HuH-7.5 (cell line): ENCODE data around the gene CDH23.

ENCODE experiments used
- DNase-seq: peaks from one replicate; pipeline ENCODE4 v3.0.0; 2011; ENCODE audit warnings: low spot score

CDH23 gene

DNA sequence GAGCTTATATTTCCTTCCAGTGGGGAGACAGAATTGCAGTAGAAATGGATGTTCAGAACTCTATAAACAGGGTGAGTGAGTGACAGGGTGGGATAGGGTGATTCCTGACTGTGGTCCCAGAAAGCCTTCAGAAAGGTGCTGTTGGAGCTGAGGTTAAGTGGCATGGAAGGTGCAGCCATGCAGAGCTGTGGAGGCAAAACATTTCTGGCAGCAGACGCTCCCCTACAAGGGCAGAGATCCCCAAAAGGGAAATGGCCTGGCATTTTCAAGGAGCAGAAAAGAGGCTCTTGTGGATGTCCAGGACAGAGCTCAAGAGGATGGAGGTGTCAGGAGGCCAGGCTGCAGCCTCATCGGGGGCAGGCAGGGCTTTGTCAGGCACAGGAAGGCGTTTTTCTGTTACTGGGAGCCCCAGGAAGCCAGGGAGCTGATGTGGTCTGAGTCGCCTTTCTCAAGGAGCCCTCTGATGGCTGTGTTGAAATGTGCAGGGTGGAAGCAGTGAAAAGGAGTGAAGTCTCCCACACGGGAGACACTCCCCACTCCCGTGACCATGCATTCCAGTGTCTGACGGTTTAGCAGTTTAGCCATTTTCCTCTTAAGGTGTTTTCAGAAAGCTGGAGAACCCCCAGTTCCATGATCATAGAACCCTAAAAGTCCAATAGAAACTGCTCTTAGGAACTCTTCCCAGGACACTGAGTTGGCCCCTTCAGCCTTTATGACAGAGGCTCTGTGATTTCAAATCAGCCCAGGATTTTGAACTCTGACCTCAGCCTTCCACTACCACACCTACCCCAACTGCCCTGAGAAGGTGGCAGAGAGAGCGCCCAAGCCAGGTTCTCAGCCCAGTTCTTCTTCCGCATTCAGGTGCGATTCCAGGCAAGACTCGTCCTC lies 226.6 kb downstream of the CDH23 start:
- DNase-seq: no peak

DNA sequence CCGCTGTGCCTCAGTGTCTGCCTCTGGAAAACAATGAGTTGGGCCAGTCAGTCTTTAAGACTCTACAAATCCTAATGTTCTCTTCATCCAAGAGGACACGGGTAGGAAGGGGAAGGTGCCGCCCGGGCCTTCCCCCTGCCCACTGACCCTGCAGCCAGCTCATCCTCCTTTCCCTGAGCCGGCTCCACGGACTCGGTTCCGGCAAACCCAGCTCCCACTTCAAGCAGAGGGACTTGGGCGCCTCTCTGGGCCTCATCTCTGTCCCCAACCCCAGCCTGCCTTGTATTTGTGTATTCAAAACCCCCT lies 227.2 kb downstream of the CDH23 start:
- no peak for DNase-seq

DNA sequence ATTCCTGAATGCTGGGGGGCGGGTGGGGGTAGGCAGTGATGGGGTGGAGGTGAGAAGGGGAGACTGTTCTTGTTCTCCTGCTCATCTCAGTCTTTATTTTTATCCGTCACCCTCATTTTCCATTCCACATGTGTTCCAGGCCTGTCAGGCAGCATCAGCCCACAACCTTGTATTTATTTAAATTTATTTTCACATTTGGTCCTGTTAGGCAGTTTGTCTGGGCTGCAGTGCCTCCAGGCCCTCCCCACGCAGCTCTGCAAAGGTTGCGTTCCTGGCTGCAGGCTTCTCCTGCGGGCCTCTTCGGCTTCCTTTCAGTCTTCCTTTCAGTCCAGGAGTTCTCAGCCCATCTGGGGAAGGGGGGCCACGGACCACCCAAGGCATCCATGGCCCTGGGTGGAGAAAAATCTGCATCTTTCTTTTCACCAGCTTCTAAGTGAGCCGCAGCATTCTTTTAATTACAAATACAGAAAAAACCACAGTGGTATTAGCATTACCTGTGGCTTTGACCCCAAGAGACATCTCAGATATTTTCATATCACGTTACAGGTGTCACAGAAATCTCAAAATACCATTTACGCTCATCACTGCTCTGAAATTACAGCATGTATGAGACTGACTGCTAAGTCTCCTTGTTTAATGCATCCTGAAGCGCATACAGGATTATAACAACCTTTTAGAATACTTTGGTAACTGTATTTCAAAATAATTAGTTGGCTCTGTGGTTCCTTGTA lies 228.9 kb downstream of the CDH23 start:
- no peak for DNase-seq

DNA sequence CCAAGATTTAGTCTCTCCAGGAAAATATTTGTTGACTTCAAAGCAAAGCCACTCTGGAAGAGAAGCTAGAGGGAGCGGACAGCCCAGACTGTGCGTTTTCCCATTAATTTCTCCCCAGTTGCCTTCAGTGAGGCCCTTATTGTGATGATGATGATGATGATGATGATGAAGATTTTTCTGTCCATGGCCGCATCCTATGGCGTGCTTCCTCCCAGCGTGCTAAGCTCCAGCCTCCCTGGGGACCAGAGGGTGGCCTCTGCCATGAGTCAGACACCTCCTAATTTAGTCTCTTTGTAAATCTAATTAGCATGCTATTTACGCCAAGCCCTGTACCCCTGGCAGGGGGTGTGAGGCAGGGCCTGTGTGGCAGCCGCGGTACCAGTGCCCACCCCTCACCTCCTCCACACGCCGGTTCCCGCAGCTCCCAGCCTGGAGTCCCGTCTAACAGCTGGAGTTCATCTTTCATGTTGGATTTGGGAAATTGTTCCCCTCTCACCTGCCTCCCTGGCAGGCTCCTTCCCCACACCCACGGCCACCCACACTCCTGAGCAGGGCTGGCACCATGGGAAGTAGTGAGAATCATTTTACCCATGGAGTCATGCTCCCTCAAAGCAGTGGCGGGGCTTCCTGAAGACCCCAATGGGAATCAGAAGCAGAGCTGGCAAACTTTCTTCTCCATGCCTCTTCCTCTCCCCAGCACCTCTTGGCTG lies 230.7 kb downstream of the CDH23 start:
- no peak for DNase-seq

DNA sequence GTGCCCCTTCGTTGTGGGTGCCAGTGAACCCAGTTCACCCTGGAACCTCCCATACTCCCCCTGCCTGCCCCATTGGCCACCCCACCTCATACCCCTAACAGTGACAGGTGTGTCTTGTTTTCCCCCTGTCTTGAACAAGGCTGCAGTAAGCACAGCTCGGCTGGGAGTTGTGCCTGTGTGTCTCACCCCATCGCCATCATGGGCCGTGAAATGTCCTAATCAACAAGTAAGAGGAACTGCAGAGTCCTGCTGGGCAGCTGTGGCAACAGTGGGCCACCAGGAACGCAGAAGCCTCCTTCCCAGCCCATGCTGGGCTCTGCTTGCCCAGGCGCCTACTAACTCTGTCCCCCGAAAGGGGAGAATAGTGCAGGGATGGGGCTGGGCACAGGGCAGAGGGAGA lies 231.2 kb downstream of the CDH23 start:
- DNase-seq: no peak

DNA sequence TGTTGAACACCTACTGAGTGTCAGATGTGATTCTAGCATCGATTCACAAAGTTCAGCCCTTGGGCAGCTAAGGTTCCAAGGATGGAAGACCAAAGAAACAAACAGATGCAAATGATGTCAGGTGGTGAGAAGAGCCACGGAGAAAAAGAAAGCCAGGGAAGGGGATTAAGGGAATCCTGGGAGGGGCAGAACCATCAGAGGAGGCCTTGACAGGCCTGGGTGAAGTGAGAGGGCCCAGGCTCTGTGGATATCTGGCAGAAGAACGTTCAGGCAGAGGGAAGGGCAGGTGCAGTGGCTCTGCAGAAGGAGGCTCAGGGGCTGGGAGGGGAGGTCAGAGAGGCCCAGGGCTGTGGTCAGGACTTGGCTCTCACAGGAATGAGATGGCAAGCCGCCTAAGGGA lies 232.4 kb downstream of the CDH23 start:
- DNase-seq: no peak

DNA sequence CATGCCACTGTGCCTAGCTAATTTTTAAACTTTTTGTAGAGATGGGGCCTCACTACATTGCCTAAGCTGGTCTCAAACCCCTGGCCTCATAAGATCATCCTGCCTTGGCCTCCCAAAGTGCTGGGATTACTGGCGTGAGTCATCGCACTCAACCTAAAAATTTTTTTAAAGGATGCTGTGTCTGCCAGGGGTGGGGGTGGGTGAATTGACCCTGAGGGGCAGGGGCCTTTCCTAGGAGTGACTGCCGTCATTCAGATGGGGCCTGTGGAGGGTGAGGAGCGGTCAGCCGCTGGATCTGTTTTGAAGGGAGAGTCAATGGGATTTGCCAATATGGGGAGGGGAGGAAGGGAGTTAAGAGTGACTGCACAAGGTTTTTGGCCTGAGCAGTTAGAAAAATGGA lies 233.4 kb downstream of the CDH23 start:
- DNase-seq: no peak

DNA sequence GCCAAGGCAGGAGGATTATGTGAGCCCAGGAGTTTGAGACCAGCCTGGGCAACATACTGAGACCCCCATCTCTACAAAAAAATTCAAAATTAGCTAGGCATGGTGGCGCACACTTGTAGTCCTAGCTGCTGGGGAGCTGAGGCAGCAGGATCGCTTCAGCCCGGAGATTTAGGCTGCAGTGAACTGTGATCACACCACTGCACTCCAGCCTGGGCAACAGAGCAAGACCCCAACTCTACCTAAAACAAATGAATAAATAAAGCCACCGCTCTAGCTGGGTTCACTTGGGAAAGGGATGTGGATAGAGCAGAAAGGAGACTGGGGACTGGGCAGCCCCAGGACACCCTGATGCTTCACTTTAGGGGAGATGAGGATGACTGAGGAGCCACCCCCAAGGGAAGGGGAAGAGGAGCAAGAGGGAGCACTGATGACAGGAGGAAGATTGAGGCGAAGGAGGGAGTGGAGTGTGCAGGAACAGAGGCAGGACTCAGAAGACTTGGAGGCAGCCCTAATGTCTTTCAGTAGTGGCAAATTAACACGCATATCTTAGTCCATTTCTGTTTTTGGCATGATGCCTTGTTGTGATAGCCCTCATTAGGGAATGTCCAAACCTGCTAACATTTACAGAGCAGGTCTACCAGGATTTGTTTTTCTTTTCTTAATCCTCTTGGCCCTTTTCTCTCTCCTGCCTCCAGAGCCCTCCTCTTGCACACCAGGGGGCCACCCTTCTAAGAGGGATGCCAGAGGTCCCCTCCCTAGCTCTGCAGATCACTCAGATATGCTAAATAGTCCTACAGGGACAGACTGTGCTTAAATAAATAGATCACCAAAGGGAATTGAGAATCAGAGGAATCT lies 234.5 kb downstream of the CDH23 start:
- no peak for DNase-seq

DNA sequence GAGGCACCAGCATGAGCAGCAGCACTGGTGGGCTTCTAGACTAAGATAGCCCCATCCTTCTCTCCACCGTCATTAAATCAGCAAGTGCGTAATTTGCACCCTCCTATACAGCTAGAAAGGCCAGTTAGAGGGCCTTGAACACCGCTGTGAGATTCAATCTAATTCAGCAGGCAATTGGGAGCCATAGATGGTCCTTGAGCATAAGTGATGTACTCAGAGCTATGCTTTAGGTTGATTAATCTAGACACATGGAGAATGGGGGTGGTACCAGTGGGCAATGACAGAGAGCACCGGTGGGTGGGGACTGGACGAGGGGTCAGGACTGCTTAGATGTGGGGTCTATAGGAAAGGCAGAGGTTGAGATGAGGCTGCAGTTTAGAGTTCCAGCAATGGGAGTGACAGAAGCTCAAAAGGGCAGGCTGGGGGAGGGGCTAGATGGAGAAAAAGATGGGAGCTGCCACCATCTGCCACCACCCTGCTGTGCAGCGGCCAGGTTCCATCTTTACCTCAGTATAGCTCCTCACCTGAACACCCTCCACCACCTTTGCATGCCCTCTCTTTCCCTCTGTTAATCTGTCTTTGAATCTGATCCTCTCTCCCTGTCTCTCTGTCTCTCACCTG lies 235.6 kb downstream of the CDH23 start:
- no peak for DNase-seq

DNA sequence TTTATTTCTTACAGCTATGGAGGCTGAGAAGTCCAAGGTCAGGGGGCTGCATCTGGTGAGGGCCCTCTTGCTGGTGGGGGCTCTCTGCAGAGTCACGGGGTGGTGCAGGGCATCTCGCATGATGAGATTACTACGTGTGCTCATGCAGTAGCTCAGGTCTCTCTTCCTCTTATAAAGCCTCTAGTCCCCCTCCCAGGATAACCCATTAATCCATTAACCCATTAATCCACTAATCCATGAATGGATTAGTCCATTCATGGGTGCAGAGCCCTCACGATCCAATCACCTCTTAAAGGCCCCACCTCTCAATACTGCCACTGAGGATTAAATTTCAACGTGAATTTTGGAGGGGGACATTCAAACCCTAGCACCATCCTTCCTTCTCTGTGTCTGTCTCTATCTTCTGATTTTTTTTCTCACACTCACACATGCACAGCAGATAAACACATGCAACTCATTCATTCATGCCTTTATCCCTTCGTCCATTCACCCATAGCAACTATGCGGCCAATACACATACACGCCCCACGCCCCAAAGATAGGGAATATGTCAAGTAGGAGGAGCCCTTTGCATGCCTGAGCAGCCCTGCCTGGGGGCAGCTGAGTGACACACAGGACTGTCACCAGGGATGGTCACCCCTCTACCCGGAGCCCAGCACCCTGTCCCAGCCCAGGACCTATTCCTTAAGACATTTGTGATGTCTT lies 236.3 kb downstream of the CDH23 start:
- no peak for DNase-seq

DNA sequence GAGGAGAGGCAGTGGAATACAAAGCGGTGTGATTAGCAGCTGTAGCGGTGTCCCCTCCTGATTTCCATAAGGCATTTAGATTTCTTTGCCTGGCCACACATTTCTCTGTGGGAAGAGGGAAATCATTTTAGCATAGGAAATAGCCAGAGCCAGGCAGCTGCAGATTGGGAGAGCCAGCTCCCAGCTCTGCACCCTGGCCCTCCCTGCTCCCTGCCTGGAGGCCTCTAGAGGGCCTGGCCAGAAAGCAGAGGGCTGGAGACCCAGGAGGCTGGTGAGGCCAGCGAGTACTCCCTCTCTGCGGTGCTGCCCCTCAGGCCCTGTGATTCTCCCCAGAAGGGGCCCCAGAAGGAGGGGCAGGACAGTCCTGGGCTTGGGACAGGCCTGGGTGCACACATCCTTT lies 237.2 kb downstream of the CDH23 start:
- DNase-seq: no peak

DNA sequence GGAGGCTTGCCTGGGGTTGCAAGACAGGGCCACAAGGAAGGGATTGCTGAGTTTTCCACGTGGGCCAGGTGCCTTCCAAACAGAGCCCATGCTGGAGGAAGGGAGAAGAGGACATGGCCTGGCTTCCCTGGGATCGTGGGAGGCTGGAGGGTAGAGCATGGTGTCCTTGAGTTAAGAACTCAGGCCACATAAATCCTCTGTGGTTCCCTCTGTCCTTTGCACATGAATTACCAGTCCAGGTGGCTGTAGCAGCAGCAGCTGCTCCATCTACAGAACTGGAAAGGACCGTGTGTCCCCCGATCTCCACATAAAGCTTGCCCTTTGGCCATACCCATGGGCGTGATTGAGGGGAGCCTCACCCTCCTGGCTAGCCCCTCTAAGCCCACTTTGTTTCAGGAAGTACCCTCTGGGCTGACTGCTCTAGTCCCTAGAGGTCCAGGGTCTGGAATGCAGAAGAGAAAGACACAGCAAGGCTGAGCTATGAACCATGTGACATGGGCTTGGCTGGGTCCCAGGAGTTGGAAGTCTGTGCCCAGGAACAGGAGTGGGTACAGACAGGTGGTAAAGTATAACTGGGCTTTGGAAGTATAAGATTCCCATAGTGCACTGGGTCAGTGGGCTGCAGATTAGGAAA lies 237.9 kb downstream of the CDH23 start:
- no peak for DNase-seq

DNA sequence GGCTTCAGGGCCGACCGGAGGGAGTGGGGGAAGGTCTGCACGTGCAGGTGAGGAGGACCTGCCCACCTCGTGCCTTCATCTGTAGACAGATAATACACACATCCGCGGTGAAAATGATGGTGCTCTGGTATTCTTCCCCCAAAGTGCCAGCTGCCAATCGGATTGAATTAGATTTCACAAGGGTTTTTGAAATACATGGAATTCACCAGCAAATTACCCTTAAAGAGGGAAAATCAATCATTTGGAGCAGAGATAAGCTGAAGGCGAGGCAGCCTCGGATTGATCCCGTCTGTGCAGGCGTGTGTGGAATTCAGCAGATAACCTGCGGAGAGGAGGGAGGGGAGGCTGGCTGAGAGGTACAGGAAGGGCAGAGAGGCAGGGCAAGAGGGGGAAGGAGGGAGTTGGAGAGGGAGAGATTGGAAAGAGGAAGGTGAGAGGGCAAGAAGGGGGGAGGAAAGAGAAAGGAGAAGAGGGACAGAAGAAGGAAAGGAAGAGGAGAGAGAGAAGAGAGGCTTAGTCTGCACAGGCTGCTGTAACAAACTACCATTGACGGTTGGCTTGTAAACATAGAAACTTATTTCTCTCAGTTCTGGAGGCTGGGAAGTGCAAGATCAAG lies 238.6 kb downstream of the CDH23 start:
- DNase-seq: peak; percentile 49

DNA sequence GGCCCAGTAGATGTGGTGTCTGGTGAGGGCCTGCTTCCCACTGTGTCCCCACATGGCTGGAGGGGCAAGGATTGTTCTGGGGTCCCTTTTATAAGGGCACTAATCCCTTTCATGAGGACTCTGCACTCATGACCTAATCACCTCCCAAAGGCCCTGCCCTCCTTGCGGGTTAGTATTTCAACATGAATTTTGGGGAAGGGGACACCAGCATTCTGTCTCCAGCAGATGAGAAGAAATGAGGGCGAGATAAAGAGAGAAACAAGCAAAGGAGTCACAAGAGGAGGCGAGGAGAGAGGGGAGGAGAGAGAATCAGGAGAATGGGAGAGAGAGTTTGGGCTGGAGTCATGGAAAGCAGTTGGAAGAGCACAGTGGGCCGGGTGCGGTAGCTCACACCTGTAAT lies 239.1 kb downstream of the CDH23 start:
- no peak for DNase-seq

DNA sequence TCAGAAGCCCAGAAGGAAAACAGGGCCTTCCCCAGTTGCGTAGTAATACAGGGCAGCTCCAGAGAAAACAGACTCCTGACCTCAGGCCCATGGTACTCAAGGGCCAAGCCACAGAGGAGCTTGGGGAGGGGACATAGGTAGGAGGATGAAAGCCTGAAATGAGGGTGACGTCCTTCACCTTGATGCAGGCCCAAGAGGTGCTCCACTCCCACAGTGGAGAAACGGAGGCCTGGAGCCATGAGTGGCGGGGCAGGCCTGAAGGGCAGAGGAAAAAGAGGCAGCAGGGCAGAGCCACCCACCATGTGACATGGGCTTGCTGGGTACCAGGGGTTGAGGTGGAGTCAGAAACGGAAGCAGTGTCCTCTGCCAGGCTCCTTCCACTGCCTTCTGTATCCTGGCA lies 239.9 kb downstream of the CDH23 start:
- no peak for DNase-seq

DNA sequence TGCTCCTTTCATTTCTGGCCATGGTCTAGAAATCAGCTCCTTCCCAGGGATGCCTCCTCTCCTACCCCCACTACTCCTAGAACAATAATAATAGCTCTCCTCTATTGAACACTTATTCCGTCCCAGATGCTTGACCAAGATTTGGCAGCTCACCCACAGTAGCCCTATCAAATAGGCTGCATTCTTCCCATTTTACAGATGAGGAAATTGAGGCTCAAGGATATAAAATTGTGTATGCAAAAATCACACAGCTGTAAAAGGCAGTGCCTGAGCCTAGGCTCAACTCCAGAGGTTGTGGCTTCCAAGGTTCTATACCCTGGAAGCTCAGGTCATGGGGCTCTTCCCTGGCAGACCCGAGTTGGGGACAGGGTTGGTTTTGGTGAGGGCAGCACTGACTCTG lies 240.6 kb downstream of the CDH23 start:
- DNase-seq: no peak

DNA sequence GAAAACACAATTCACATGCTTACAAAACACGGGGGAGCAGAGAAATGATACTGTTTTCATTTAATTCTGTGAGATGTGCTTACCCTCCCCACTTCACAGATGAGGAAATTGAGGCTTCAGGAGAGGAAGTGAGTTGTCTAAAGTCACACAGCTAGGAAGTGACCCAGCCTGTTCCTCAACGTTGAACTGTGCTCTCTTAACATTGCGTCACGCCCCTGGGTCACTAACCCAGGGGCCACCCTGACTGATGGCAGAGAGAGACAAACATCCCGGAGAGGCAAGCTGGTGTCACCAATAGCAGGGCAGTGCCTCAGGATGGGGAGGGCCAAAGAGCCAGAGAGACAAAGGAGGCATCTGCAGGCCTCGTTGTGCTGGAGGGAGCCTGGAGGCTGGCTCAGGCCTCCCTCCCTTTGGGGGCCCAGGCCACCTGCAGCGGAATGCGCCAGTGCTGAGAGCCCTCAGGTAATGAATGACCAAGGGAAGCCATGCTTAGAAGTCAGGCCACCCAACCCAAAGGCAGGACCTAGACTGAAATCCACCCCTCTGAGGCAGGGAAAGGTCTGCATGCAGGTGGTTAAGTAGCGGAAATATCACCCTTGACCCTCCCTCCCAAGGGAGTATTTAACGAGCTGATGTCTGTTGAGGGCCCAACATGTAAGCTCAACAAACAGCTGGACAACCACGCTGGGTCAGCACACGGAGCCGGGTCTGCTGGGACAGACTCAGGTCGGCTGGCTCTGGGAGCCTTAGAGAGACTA lies 241.5 kb downstream of the CDH23 start:
- DNase-seq: peak; percentile 93

DNA sequence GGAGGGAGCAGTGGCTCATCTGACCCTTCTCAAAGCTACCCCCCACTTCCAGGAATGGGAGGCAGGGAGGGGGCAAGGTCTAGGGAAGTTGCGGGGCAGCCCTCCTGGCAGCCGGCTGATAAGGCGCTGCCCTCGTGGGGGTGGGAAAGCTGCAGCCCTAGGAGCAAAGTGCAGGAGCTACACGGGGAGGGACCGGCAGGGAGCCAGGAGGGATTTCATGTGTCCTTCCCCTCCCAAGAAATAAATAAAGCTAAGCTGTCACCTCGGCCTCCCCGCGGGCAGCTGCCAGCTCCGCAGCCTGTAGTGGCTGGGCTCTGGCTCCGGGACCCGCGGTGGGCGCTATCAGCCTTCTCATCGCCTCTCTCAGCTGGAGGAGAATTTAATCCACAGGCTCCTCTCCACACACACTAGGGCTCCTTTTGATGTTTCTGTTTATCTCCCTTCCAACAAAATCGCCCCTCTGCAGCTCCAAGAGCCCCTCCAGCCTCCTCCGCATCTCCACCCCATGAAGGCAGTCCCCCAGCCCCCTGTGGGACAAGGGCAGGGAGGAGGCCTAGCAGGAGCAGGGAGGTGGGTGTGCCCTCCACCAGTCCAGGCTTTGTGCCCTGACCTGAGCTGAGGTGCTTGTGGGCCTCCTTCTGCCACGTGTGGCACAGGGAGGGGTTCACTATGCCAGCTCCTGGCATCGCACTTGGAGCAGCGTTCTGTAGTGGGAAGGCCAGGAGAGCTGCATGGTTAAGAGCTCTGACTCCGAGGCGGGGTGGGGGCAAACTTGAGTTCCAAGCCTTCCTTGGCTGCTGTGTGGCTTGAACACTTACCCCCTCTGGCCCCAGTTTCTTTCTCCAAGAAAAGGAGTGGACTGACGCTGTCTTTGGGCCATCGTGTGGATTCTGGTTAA lies 242.4 kb downstream of the CDH23 start:
- peak; percentile 76 for DNase-seq
